Measurements from ENCODE around the gene GPR55. TPM values are rescaled to one million over a fixed set of nuclear protein-coding genes. Genes with fewer than 3 reads are reported as not detected.
"Not testable (repeated sequence)": the region's sequence is repeated elsewhere in the genome, so short reads cannot be mapped to it uniquely, and the experiment has no call there.

GPR55 gene
- total and polyA plus RNA-seq, 9 donors, result 0.04 to 0.08 TPM; not detected in 7

- DNase-seq, result no peak
- Histone ChIP-seq H3K4me3 (ENCODE audit: low read length) (no peak overlapping the region), H3K9me3 (replicated peaks; ENCODE audit: control insufficient read depth, low read depth, low read length) (peaks cover 2% of the 10 kb centered on the region), H3K27me3 (ENCODE audit: control insufficient read depth, insufficient read depth, low read length) (peaks cover 2% of the 10 kb centered on the region), H3K27ac (ENCODE audit: low read length) (no peak overlapping the region), H3K36me3 (ENCODE audit: control insufficient read depth, insufficient read depth, low read length) (no peaks in the 10 kb centered on the region), H3K4me1 (ENCODE audit: control insufficient read depth, insufficient read depth, low read length) (peaks cover 4% of the 10 kb centered on the region)
- 71% methylated on average over 11 of the region's 14 CpGs for WGBS (ENCODE audit: insufficient coverage)
These were observed 16.4 kb upstream of the GPR55 start for GRCh38 chr2:230941202-230942180.

GRCh38 chr2:230940471-230940815 is 15.4 kb upstream of the GPR55 start:
- Histone ChIP-seq H3K36me3 (ENCODE audit: control insufficient read depth, insufficient read depth, low read length) (no peaks in the 10 kb centered on the region), H3K27ac (ENCODE audit: low read length) (no peak overlapping the region), H3K4me1 (ENCODE audit: control insufficient read depth, insufficient read depth, low read length) (peaks cover 4% of the 10 kb centered on the region), H3K9me3 (replicated peaks; ENCODE audit: control insufficient read depth, low read depth, low read length) (peaks cover 2% of the 10 kb centered on the region), H3K27me3 (ENCODE audit: control insufficient read depth, insufficient read depth, low read length) (peaks cover 3% of the 10 kb centered on the region), H3K4me3 (ENCODE audit: low read length) (no peak overlapping the region)
- no peak for DNase-seq
- 67% methylated on average over 9 of the region's 9 CpGs for WGBS (ENCODE audit: insufficient coverage)

- no peak for DNase-seq
- H3K27me3 ChIP-seq (ENCODE audit: control insufficient read depth, insufficient read depth, low read length), result peaks cover 5% of the 10 kb centered on the region
- WGBS (ENCODE audit: insufficient coverage), result 78% methylated on average over 8 of the region's 18 CpGs
- H3K27ac ChIP-seq (ENCODE audit: low read length), result no peak overlapping the region
- peaks cover 2% of the 10 kb centered on the region for H3K9me3 ChIP-seq (replicated peaks; ENCODE audit: control insufficient read depth, low read depth, low read length)
- H3K4me3 ChIP-seq (ENCODE audit: low read length), result no peak overlapping the region
- H3K4me1 ChIP-seq (ENCODE audit: control insufficient read depth, insufficient read depth, low read length), result peaks cover 4% of the 10 kb centered on the region
- no peaks in the 10 kb centered on the region for H3K36me3 ChIP-seq (ENCODE audit: control insufficient read depth, insufficient read depth, low read length)
These were observed 14.8 kb upstream of the GPR55 start for GRCh38 chr2:230939691-230940470.

DNA sequence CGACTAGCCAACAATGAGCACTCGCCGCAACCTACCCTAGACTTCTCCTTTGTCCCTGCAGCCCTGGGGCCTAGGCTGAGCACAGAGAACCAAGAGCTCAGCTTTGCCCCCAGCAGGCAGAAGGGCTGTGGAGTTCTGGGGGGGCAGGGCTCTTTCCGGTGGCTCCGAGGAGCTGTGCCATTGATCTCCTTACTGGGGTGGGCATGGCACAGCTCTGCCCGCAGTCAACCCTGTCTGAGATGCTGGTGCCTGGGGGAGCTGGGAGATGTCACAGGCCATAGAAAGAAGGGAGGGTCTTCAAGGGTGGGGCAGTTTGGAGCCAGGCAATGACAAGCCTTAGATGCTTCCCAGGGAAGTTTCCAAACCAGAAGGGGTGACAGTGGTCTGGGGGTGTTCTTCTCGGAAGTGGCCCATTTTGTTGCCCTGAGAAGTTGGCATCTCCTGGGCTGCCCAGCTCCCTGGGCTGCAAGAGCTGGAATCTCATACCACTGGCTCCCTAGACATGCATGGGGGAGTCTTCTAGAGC is 14.1 kb upstream of the GPR55 start:
- no peak for DNase-seq
- 96% methylated on average over 3 of the region's 7 CpGs for WGBS (ENCODE audit: insufficient coverage)
- Histone ChIP-seq H3K4me3 (ENCODE audit: low read length) (no peak overlapping the region), H3K9me3 (replicated peaks; ENCODE audit: control insufficient read depth, low read depth, low read length) (peaks cover 2% of the 10 kb centered on the region), H3K4me1 (ENCODE audit: control insufficient read depth, insufficient read depth, low read length) (peaks cover 4% of the 10 kb centered on the region), H3K27ac (ENCODE audit: low read length) (no peak overlapping the region), H3K27me3 (ENCODE audit: control insufficient read depth, insufficient read depth, low read length) (peaks cover 9% of the 10 kb centered on the region), H3K36me3 (ENCODE audit: control insufficient read depth, insufficient read depth, low read length) (no peaks in the 10 kb centered on the region)

DNA sequence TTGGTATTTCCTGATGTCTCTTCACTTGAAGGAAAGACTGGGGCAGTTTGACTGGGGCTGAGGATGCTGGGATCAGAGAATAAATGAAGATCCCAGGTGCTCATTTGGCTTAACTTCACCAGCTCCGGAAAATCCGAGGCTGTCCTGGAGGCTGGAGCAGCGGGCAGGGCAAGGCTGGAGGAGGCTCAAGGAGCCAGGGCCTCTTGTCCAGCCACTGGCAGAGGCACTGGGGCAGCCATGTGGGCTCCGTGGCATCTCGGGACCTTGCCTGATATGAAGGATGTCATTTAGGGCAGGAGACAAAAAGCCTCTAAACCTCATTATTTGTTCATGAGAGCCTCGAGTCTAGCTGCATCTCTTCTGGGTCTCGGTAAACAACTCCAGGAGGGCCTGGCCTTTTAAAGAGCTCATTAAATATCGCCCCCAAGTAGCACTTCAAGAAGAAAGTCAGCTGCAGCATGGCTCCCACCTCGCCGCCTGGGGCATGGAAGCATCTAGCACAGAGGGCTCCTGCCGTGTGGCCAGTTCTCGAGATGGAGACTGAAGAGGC is 13.5 kb upstream of the GPR55 start:
- Histone ChIP-seq H3K4me1 (ENCODE audit: control insufficient read depth, insufficient read depth, low read length) (peaks cover 7% of the 10 kb centered on the region), H3K27ac (ENCODE audit: low read length) (no peak overlapping the region), H3K4me3 (ENCODE audit: low read length) (no peak overlapping the region), H3K36me3 (ENCODE audit: control insufficient read depth, insufficient read depth, low read length) (no peaks in the 10 kb centered on the region), H3K27me3 (ENCODE audit: control insufficient read depth, insufficient read depth, low read length) (peaks cover 9% of the 10 kb centered on the region), H3K9me3 (replicated peaks; ENCODE audit: control insufficient read depth, low read depth, low read length) (peaks cover 2% of the 10 kb centered on the region)
- no peak for DNase-seq
- 76% methylated on average over 11 of the region's 12 CpGs for WGBS (ENCODE audit: insufficient coverage)

DNA sequence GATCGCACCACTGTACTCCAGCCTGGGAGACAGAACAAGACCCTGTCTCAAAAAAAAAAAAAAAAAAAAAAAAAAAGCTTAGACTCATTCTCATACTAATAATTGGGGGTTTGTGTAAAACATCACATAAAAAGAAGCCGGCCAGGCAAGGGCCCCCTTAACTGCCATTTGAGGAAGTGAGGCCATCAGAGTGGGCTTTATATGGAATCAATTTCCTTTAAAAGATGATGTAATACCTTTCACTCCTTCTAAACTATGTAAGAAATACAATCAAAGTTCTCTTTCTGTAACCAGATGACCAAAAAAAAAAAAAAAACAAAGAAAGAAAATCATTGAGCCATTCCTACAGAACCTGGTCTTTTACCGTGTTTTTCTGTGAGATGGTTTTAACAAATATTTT is 13.1 kb upstream of the GPR55 start:
- H3K36me3 ChIP-seq (ENCODE audit: control insufficient read depth, insufficient read depth, low read length), result no peaks in the 10 kb centered on the region
- no CpG with 5 or more reads among the region's 3 CpGs for WGBS (ENCODE audit: insufficient coverage)
- no peak for DNase-seq
- H3K4me3 ChIP-seq (ENCODE audit: low read length), result no peak overlapping the region
- H3K4me1 ChIP-seq (ENCODE audit: control insufficient read depth, insufficient read depth, low read length), result peaks cover 10% of the 10 kb centered on the region
- peaks cover 9% of the 10 kb centered on the region for H3K27me3 ChIP-seq (ENCODE audit: control insufficient read depth, insufficient read depth, low read length)
- peaks cover 2% of the 10 kb centered on the region for H3K9me3 ChIP-seq (replicated peaks; ENCODE audit: control insufficient read depth, low read depth, low read length)
- no peak overlapping the region for H3K27ac ChIP-seq (ENCODE audit: low read length)

DNA sequence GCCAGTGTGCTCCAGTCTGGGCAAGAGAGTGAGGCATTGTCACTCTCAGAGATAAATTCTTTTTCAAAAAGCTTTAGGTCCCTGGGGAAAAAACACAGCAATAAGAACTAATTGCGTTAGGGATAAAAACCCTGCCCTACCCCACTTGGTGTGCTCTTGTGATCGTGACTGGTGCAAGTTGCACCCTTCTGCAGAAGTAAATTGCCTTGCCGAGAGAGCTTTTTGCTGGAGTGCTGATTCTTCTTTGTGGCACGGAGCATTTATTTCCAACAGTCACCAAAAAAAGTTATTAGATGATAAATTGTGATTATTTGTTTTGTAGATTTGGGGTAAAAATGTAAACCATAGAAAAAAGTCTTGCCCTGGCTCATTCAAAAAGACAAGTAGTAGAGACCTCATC is 12.3 kb upstream of the GPR55 start:
- no peak overlapping the region for H3K27ac ChIP-seq (ENCODE audit: low read length)
- peaks cover 2% of the 10 kb centered on the region for H3K9me3 ChIP-seq (replicated peaks; ENCODE audit: control insufficient read depth, low read depth, low read length)
- H3K4me3 ChIP-seq (ENCODE audit: low read length), result no peak overlapping the region
- peaks cover 15% of the 10 kb centered on the region for H3K4me1 ChIP-seq (ENCODE audit: control insufficient read depth, insufficient read depth, low read length)
- no CpG with 5 or more reads among the region's 4 CpGs for WGBS (ENCODE audit: insufficient coverage)
- DNase-seq, result no peak
- peaks cover 7% of the 10 kb centered on the region for H3K27me3 ChIP-seq (ENCODE audit: control insufficient read depth, insufficient read depth, low read length)
- H3K36me3 ChIP-seq (ENCODE audit: control insufficient read depth, insufficient read depth, low read length), result no peaks in the 10 kb centered on the region

DNA sequence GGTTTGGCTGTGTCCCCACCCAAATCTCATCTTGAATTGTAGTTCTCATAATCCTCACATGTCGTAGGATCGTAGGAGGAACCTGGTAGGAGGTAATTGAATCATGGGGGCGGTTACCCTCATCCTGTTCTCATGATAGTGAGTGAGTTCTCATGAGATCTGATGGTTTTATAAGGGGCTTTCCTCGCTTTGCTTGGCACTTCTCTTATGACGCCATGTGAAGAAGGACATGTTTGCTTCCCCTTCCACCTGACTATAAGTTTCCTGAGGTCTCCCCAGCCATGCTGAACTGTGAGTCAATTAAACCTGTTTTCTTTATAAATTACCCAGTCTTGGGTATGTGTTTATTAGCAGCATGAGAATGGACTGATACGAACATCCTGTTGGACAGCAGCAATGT is 11.2 kb upstream of the GPR55 start:
- H3K9me3 ChIP-seq (replicated peaks; ENCODE audit: control insufficient read depth, low read depth, low read length); DNase-seq; H3K27me3 ChIP-seq (ENCODE audit: control insufficient read depth, insufficient read depth, low read length); H3K27ac ChIP-seq (ENCODE audit: low read length); H3K4me3 ChIP-seq (ENCODE audit: low read length); H3K36me3 ChIP-seq (ENCODE audit: control insufficient read depth, insufficient read depth, low read length): not testable (repeated sequence)
- peaks cover 15% of the 10 kb centered on the region for H3K4me1 ChIP-seq (ENCODE audit: control insufficient read depth, insufficient read depth, low read length)
- WGBS (ENCODE audit: insufficient coverage), result 56% methylated on average over 1 of the region's 6 CpGs

DNA sequence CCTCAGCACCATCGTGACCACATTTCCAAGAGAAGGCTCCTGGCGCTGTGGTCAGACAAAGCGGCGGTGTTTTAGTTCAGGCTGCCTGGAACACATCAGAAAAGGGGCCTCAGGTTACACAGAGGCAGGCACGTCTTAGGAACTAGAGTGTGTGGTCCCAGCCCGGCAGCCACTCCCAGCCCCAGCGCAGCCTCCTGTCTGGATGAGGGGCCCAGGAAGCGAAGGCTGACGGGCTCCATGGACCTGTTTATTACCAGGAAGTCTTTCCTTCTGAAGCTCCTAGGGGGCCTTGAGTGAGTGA is 10.0 kb upstream of the GPR55 start:
- H3K36me3 ChIP-seq (ENCODE audit: control insufficient read depth, insufficient read depth, low read length), result no peaks in the 10 kb centered on the region
- peaks cover 2% of the 10 kb centered on the region for H3K9me3 ChIP-seq (replicated peaks; ENCODE audit: control insufficient read depth, low read depth, low read length)
- 24% methylated on average over 6 of the region's 9 CpGs for WGBS (ENCODE audit: insufficient coverage)
- DNase-seq, result no peak
- peaks cover 7% of the 10 kb centered on the region for H3K27me3 ChIP-seq (ENCODE audit: control insufficient read depth, insufficient read depth, low read length)
- H3K4me1 ChIP-seq (ENCODE audit: control insufficient read depth, insufficient read depth, low read length), result peaks cover 15% of the 10 kb centered on the region
- H3K4me3 ChIP-seq (ENCODE audit: low read length), result no peak overlapping the region
- no peak overlapping the region for H3K27ac ChIP-seq (ENCODE audit: low read length)
